Muscle of leg (tissue), 11 donors: ENCODE data around the gene SAP30BP. TPM values are rescaled to one million over a fixed set of nuclear protein-coding genes. Genes with fewer than 3 reads are reported as not detected.
"Not testable (repeated sequence)": the region's sequence is repeated elsewhere in the genome, so short reads cannot be mapped to it uniquely, and the experiment has no call there.

Source experiments
- DNase-seq: peaks from one replicate; pipeline ENCODE4 v3.0.0; 2013
- H3K27ac ChIP-seq: one replicate; pipeline ENCODE4 v1.5.1; 2013; ENCODE audit warnings: mild to moderate bottlenecking, low read length, control low read depth
- H3K27me3 ChIP-seq: one replicate; pipeline ENCODE4 v1.6.1; 2013; ENCODE audit warnings: low read length; ENCODE audit not compliant: control insufficient read depth, insufficient read depth
- H3K36me3 ChIP-seq: one replicate; pipeline ENCODE4 v1.6.1; 2013; ENCODE audit warnings: low read length; ENCODE audit not compliant: control insufficient read depth, insufficient read depth
- H3K4me1 ChIP-seq: one replicate; pipeline ENCODE4 v1.6.1; 2013; ENCODE audit warnings: low read length; ENCODE audit not compliant: control insufficient read depth, insufficient read depth
- H3K4me3 ChIP-seq: one replicate; pipeline ENCODE4 v1.5.1; 2013; ENCODE audit warnings: low read length, control low read depth
- H3K9me3 ChIP-seq: replicated peaks from 2 replicates; pipeline ENCODE4 v1.6.1; 2013; ENCODE audit warnings: low read depth, low read length; ENCODE audit not compliant: control insufficient read depth
- WGBS: methylation state at CpG from one replicate; pipeline ENCODE4 v1.1.5; 2013; ENCODE audit warnings: missing lambda C conversion rate; ENCODE audit not compliant: insufficient coverage; 5-methylcytosine and 5-hydroxymethylcytosine counted together
- polyA plus RNA-seq, 8 donors: library from polyadenylated mRNA; unstranded; fragments of 120-200 nt; gene quantifications; one replicate each; pipeline versions ENCODE4 v1.2.1 to v1.2.3, GENCODE V29; 2013; ENCODE audit warnings: inconsistent platforms in 1 of 8, low replicate concordance in 1 of 8; ENCODE audit not compliant: insufficient read length in 8 of 8, insufficient read depth in 1 of 8
- total RNA-seq: library from RNA; stranded (reverse); fragments of 120-200 nt; gene quantifications from one replicate; pipeline ENCODE4 v1.2.4, GENCODE V29; 2013

SAP30BP gene
- total and polyA plus RNA-seq, 9 donors, result 63.7 to 80.1 (median 77.1) TPM

GRCh38 chr17:75632863-75633485 lies 34.2 kb upstream of the SAP30BP start, which contains the start of gene SMIM5:
TSS of gene SMIM5 (plus strand) at chr17:75633434. CDS start at chr17:75640202, 6,768 bp downstream.
- H3K27me3 ChIP-seq, result peaks cover 2% of the 10 kb centered on the region
- 7% methylated on average over 18 of the region's 19 CpGs for WGBS
- H3K4me3 ChIP-seq, result peak within 1 kb of the TSS; percentile 34
- peak within 1 kb of the TSS; percentile 97 for H3K27ac ChIP-seq
- peaks cover 33% of the 10 kb centered on the region for H3K36me3 ChIP-seq
- peak; percentile 88 for DNase-seq
- H3K4me1 ChIP-seq, result peaks cover 58% of the 10 kb centered on the region
- no peaks in the 10 kb centered on the region for H3K9me3 ChIP-seq

DNA sequence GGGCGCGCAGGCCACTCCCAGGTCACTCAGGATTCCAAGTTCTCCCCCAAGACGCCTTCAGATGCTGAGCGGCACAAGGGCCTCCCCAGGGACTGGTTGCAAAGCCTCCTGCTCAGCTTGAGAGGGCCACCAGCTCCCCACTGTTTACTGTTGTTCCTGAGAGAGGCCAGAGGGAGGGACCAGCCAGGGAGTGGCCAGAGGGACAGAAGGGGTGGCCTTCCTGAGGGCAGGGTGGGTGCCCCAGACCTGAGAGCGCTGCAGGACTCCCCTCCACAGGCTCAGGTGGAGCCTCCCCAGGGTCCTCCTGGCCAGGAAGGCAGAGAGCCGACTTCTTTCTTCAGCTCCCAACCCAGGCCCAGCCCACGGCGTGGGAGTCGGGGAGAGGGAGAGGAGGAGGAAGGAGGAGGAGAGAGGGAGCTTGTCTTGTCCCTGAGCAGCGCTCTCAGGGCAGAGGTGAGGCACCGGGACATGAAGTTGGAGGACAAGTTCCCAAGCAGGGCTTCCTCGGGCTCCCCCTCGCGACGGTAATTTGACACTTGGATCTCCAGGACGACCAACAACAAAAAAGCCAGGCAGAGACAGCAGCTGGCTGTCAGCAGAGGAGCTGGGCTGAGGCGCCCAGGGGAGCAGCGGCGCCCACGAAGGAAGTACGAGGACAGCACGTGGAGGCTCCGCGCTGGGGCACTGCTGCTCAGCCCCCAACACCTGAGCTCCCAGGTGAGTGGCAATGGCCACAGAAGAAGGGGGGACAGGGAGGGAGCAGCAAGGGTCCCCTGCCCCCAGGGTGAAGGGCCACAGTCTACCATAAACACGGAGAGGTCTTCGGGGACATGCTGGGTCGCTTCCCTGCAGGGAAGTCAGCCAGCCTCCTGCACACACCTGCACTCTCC lies 33.4 kb upstream of the SAP30BP start:
- peak overlapping the region; percentile 34 for H3K4me3 ChIP-seq
- peaks cover 2% of the 10 kb centered on the region for H3K27me3 ChIP-seq
- peaks cover 59% of the 10 kb centered on the region for H3K4me1 ChIP-seq
- H3K36me3 ChIP-seq, result peaks cover 31% of the 10 kb centered on the region
- H3K27ac ChIP-seq, result peak overlapping the region; percentile 97
- WGBS, result 2% methylated on average over 22 of the region's 27 CpGs
- DNase-seq, result peak; percentile 98
- no peaks in the 10 kb centered on the region for H3K9me3 ChIP-seq

- H3K27me3 ChIP-seq, result peaks cover 2% of the 10 kb centered on the region
- no peak for DNase-seq
- H3K4me1 ChIP-seq, result peaks cover 65% of the 10 kb centered on the region
- no peaks in the 10 kb centered on the region for H3K9me3 ChIP-seq
- peak overlapping the region; percentile 34 for H3K4me3 ChIP-seq
- peak overlapping the region; percentile 97 for H3K27ac ChIP-seq
- peaks cover 30% of the 10 kb centered on the region for H3K36me3 ChIP-seq
- WGBS, result 32% methylated on average over 9 of the region's 9 CpGs
These were observed 32.8 kb upstream of the SAP30BP start for GRCh38 chr17:75634376-75634740.

GRCh38 chr17:75634754-75635609 lies 32.2 kb upstream of the SAP30BP start:
- H3K4me3 ChIP-seq, result peak overlapping the region; percentile 34
- H3K4me1 ChIP-seq, result peaks cover 66% of the 10 kb centered on the region
- H3K27ac ChIP-seq, result peak overlapping the region; percentile 97
- DNase-seq, result peak; percentile 8
- WGBS, result 74% methylated on average over 18 of the region's 20 CpGs
- peaks cover 24% of the 10 kb centered on the region for H3K36me3 ChIP-seq
- H3K9me3 ChIP-seq, result no peaks in the 10 kb centered on the region
- H3K27me3 ChIP-seq, result peaks cover 2% of the 10 kb centered on the region

- 83% methylated on average over 16 of the region's 16 CpGs for WGBS
- peaks cover 18% of the 10 kb centered on the region for H3K36me3 ChIP-seq
- H3K9me3 ChIP-seq, result no peaks in the 10 kb centered on the region
- peaks cover 2% of the 10 kb centered on the region for H3K27me3 ChIP-seq
- peak; percentile 45 for DNase-seq
- H3K4me1 ChIP-seq, result peaks cover 66% of the 10 kb centered on the region
- H3K27ac ChIP-seq, result peak overlapping the region; percentile 97
- H3K4me3 ChIP-seq, result no peak overlapping the region
These were observed 31.4 kb upstream of the SAP30BP start for GRCh38 chr17:75635610-75636202.

- Histone ChIP-seq H3K9me3 (no peaks in the 10 kb centered on the region), H3K4me1 (peaks cover 66% of the 10 kb centered on the region), H3K4me3 (no peak overlapping the region), H3K27me3 (peaks cover 2% of the 10 kb centered on the region), H3K27ac (peak overlapping the region; percentile 97), H3K36me3 (peaks cover 17% of the 10 kb centered on the region)
- whole genome bisulfite sequencing, result 79% methylated on average over 19 of the region's 19 CpGs
- DNase-seq, result peak; percentile 37
These were observed 30.6 kb upstream of the SAP30BP start for GRCh38 chr17:75636381-75637142.

DNA sequence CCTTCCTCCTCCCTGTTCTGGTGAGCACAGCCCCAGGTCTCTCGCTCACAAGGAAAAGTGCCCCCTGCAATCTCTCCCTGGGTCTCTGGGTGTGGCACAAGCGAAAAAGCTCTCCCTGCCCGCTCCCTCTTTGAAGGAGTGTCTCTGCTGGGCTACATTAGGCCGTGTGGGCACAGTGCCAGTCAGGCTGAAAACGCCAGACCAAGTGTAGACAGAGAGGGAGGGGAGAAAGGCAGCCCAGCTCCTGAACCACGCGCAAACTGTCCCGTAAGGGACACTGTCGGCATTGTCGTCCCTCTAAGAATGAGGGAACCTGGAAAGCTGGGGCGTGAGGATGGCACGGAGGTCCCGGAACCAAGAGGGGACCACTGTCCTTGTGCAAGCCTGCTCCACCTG lies 30.0 kb upstream of the SAP30BP start:
- H3K4me3 ChIP-seq, result no peak overlapping the region
- H3K4me1 ChIP-seq, result peaks cover 67% of the 10 kb centered on the region
- H3K36me3 ChIP-seq, result peaks cover 17% of the 10 kb centered on the region
- H3K27ac ChIP-seq, result peak overlapping the region; percentile 97
- peaks cover 2% of the 10 kb centered on the region for H3K27me3 ChIP-seq
- 73% methylated on average over 11 of the region's 13 CpGs for WGBS
- peak; percentile 55 for DNase-seq
- H3K9me3 ChIP-seq, result no peaks in the 10 kb centered on the region

DNA sequence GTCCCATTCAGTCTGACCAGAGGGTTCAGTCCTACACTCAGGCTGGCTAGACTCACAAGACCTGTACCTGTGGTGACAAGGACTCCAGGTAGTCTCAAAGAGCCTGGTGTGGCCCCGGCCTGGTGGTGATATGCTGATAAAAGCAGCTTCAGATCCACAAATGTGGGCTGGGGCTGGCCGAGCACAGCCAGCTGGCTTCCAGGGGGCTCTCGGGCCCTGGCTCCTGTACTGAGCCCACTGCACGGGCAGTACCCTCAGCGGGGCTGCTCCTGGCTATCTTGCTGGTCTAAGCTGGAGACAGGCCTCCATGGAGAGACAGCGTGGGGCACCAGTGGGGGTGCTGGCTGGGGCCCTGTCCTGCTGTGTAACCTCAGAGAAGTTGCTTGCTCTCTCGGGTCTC lies 29.6 kb upstream of the SAP30BP start:
- peak overlapping the region; percentile 97 for H3K27ac ChIP-seq
- H3K4me3 ChIP-seq, result no peak overlapping the region
- H3K9me3 ChIP-seq, result no peaks in the 10 kb centered on the region
- H3K4me1 ChIP-seq, result peaks cover 63% of the 10 kb centered on the region
- DNase-seq, result no peak
- peaks cover 17% of the 10 kb centered on the region for H3K36me3 ChIP-seq
- peaks cover 2% of the 10 kb centered on the region for H3K27me3 ChIP-seq
- 86% methylated on average over 6 of the region's 7 CpGs for WGBS

DNA sequence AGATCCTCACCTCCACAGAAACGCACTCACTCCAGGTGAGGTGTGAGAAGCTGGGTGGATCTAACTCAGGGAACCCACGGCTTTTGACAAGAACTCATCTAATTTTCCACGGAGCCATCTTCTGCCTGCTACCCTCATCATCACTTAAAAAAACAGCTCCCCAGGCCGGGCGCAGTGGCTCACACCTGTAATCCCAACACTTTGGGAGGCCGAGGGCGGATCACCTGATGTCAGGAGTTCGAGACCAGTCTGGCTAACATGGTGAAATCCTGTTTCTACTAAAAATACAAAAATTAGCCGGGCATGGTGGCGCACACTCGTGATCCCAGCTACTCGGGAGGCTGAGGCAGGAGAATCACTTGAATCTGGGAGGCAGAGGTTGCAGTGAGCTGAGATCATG lies 29.1 kb upstream of the SAP30BP start:
- not testable (repeated sequence) for H3K4me3 ChIP-seq, H3K9me3 ChIP-seq, DNase-seq, H3K27ac ChIP-seq, H3K27me3 ChIP-seq
- Histone ChIP-seq H3K36me3 (peaks cover 17% of the 10 kb centered on the region), H3K4me1 (peaks cover 58% of the 10 kb centered on the region)
- WGBS, result 95% methylated on average over 6 of the region's 12 CpGs
